Neural crest cell (in vitro differentiated cells): ENCODE data around the gene CISH. TPM values are rescaled to one million over a fixed set of nuclear protein-coding genes. Genes with fewer than 3 reads are reported as not detected.

Experiments
- DNase-seq: peaks from one replicate; pipeline ENCODE4 v3.0.0; 2021; ENCODE audit warnings: low read depth, mixed read lengths, low spot score
- H3K27ac Mint-ChIP-seq: one replicate; pipeline ENCODE4 v1.8.0; 2021; ENCODE audit warnings: mild to moderate bottlenecking, mixed read lengths; ENCODE audit not compliant: unreplicated experiment
- H3K27me3 Mint-ChIP-seq: 2 replicates; pipeline ENCODE4 v1.8.0; 2021; ENCODE audit warnings: low read depth, mild to moderate bottlenecking, mixed read lengths
- H3K36me3 Mint-ChIP-seq: 2 replicates; pipeline ENCODE4 v1.8.0; 2021; ENCODE audit warnings: low read depth, mild to moderate bottlenecking, mixed read lengths
- H3K4me1 Mint-ChIP-seq: 2 replicates; pipeline ENCODE4 v1.8.0; 2021; ENCODE audit warnings: mixed read lengths
- H3K4me3 Mint-ChIP-seq: one replicate; pipeline ENCODE4 v1.8.0; 2021; ENCODE audit warnings: mild to moderate bottlenecking, mixed read lengths
- H3K9me3 Mint-ChIP-seq: 2 replicates; pipeline ENCODE4 v1.8.0; 2021; ENCODE audit warnings: mixed read lengths
- total RNA-seq: library from RNA; stranded (reverse); gene quantifications from 2 replicates; pipeline ENCODE4 v1.2.1, GENCODE V29; 2021
- TF ChIP-seq, protein P1 (sequence below): fragments of 200-600 bp; sonication (generic); conservative IDR thresholded peaks from 2 replicates; pipeline ENCODE4 v1.5.0; 2021; ENCODE audit warnings: antibody characterized with exemption, mild to moderate bottlenecking

CISH gene
- total RNA-seq, 1 donor from 2014 or later, result 8.6 TPM

DNA sequence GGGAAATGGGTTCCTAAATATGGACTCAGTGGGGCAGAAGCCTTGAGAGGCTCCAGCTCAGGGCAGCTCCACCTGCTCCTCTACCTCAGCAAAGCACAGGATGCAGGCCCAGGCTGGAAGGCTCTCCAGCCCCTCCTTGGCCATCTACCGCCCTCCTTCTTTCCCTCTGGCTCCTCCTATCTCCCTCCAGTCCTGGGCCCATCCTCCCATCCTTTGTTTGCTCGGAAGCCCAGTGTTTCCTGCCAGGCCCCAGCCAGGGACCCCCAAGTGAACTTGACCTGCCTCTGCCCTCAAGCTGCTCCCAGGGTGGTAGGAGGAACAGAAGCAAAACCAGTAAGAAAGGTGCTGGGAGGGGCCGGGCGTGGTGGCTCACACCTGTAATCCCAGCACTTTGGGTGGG is 25.4 kb upstream of the CISH start:
- Mint-ChIP-seq H3K9me3 (no peaks in the 10 kb centered on the region), H3K36me3 (no peaks in the 10 kb centered on the region), H3K4me1 (peaks cover 12% of the 10 kb centered on the region), H3K4me3 (no peak overlapping the region), H3K27ac (no peak overlapping the region), H3K27me3 (no peaks in the 10 kb centered on the region)
- DNase-seq, result no peak
- TF ChIP-seq, protein P1, sequence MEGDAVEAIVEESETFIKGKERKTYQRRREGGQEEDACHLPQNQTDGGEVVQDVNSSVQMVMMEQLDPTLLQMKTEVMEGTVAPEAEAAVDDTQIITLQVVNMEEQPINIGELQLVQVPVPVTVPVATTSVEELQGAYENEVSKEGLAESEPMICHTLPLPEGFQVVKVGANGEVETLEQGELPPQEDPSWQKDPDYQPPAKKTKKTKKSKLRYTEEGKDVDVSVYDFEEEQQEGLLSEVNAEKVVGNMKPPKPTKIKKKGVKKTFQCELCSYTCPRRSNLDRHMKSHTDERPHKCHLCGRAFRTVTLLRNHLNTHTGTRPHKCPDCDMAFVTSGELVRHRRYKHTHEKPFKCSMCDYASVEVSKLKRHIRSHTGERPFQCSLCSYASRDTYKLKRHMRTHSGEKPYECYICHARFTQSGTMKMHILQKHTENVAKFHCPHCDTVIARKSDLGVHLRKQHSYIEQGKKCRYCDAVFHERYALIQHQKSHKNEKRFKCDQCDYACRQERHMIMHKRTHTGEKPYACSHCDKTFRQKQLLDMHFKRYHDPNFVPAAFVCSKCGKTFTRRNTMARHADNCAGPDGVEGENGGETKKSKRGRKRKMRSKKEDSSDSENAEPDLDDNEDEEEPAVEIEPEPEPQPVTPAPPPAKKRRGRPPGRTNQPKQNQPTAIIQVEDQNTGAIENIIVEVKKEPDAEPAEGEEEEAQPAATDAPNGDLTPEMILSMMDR, result no peak

DNA sequence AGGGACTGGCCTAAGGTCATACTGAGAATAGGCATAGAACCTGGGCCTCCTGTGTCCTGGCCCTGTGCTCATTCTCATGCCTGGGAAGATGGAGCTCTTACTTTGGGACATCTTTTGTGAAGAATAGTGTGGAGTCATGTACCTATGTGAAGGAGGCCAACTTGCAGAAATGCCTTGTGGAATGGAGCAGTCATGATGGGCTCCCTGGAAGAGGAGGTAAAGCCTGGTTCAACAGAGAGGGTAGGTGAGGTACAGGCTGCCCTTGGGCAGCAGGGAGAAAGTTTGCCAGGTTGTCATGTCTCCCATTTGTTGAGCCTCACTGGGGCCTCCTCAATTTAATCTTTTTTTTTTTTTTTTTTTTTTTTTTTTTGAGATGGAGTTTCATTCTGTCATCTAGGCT is 23.5 kb upstream of the CISH start:
- TF ChIP-seq, protein P1, result no peak
- no peaks in the 10 kb centered on the region for H3K9me3 Mint-ChIP-seq
- no peak overlapping the region for H3K4me3 Mint-ChIP-seq
- no peak overlapping the region for H3K27ac Mint-ChIP-seq
- H3K4me1 Mint-ChIP-seq, result peaks cover 12% of the 10 kb centered on the region
- DNase-seq, result no peak
- no peaks in the 10 kb centered on the region for H3K27me3 Mint-ChIP-seq
- H3K36me3 Mint-ChIP-seq, result no peaks in the 10 kb centered on the region

DNA sequence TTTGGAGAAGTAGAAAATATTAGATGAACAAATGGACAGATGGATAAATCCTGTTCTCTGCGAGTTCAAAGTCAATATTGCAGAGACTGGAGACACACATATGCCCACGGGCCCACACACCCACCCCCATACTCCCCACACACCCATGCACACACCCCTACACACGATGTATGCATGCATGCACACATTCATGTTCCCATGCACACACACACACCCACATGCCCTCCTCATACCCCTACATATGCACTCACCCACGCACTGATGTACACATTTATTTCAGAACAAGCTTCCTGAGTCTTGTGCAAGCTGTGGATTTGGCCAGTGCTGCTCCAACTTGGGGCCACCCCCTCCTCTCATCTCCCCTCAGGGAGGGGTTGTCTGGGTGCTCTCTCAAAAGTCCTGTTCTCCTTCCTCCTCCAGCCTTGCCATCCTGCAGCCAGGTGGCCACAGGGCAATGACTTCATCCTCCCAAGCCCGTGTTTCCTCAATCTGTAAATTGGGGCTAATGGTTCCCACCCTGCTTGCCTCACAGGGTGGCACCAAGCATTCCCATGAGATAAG is 21.7 kb upstream of the CISH start:
- H3K4me1 Mint-ChIP-seq, result peaks cover 12% of the 10 kb centered on the region
- no peak for DNase-seq
- H3K4me3 Mint-ChIP-seq, result no peak overlapping the region
- H3K9me3 Mint-ChIP-seq, result no peaks in the 10 kb centered on the region
- TF ChIP-seq, protein P1, result no peak
- H3K36me3 Mint-ChIP-seq, result no peaks in the 10 kb centered on the region
- no peak overlapping the region for H3K27ac Mint-ChIP-seq
- H3K27me3 Mint-ChIP-seq, result no peaks in the 10 kb centered on the region

DNA sequence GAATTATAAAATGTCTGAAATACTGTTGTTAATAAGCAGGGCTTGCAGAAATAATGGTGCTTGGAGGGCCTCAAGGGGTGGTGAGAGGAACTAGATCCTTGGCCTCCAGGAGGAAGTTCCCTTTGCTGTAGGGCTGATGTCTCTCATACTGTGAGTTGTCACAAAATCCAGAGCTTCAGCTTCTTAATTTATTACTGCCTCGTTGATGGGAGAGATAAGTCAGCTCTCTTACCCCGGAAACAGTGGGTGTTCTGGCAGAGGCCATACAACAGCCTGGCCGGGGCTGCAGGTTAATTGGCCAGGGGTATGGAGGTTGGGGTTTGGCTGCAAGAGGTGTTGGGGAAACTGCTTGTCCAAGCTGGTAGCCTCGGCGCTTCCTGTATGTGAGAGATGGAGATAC is 20.9 kb upstream of the CISH start:
- TF ChIP-seq, protein P1, result no peak
- Mint-ChIP-seq H3K27me3 (no peaks in the 10 kb centered on the region), H3K9me3 (no peaks in the 10 kb centered on the region), H3K27ac (peak overlapping the region; percentile 79), H3K4me1 (peaks cover 18% of the 10 kb centered on the region), H3K4me3 (no peak overlapping the region), H3K36me3 (no peaks in the 10 kb centered on the region)
- no peak for DNase-seq

DNA sequence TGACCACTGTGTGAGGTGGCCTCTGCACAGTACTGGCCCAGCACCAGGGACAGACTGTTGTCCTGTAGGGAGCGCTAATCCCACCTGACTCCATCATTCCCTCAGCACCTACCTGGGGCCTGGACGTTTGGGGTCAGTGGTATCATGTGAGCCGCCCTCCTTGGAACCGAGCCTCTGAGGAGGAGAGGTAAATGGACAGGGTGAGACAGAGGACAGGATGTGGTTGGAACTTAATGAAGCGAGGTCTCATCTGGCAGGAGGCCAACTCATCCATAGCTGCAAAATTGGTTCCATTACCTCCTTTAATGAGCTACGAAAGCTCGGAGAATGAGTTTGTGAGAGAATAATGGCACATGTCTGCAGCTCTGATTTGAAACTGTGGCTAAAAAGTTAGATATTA is 19.3 kb upstream of the CISH start:
- no peaks in the 10 kb centered on the region for H3K36me3 Mint-ChIP-seq
- TF ChIP-seq, protein P1, result no peak
- no peaks in the 10 kb centered on the region for H3K27me3 Mint-ChIP-seq
- H3K4me3 Mint-ChIP-seq, result no peak overlapping the region
- H3K9me3 Mint-ChIP-seq, result no peaks in the 10 kb centered on the region
- H3K27ac Mint-ChIP-seq, result no peak overlapping the region
- H3K4me1 Mint-ChIP-seq, result peaks cover 7% of the 10 kb centered on the region
- no peak for DNase-seq

DNA sequence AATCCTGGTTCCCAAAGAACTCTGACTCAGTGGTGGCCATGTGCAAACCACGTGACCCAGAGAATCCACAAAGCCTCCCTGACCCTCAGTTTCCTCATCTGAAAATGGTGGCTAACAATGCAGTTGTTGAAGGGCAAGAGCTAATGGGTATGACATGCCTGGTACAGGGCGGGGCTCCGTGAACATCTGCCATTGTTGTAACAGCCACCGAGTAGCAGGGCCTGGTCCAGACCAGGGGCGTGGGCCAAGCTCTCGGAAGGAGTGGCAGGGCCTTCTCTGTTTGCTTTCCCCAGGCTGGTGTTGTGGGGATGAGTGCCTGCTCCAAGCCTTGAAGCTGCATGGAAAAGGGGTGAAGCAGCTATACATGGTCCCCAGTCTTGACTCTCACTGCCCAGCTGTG is 18.8 kb upstream of the CISH start:
- Mint-ChIP-seq H3K36me3 (no peaks in the 10 kb centered on the region), H3K27ac (no peak overlapping the region), H3K9me3 (no peaks in the 10 kb centered on the region), H3K4me1 (peaks cover 10% of the 10 kb centered on the region), H3K27me3 (no peaks in the 10 kb centered on the region), H3K4me3 (no peak overlapping the region)
- TF ChIP-seq, protein P1, result no peak
- no peak for DNase-seq
